Endodermal cell (in vitro differentiated cells): ENCODE results near the gene SAMD11. TPM values are rescaled to one million over a fixed set of nuclear protein-coding genes. Genes with fewer than 3 reads are reported as not detected.
A peak's percentile ranks its signal among the peaks of the same experiment; 100 is the strongest.

ENCODE experiments used
- DNase-seq: peaks from one replicate; pipeline ENCODE4 v3.0.0-alpha.2; 2017
- H3K27ac ChIP-seq: 2 replicates; pipeline ENCODE4 v1.5.1; 2013; ENCODE audit warnings: mild to moderate bottlenecking, low read depth, low read length, moderate library complexity
- H3K27me3 ChIP-seq: 2 replicates; pipeline ENCODE4 v1.6.1; 2013; ENCODE audit warnings: mild to moderate bottlenecking, low read length, moderate library complexity; ENCODE audit not compliant: insufficient read depth, control insufficient read depth, poor library complexity, severe bottlenecking
- H3K36me3 ChIP-seq: 2 replicates; pipeline ENCODE4 v1.7.0; 2013; ENCODE audit warnings: mild to moderate bottlenecking, low read length, moderate library complexity; ENCODE audit not compliant: control insufficient read depth, insufficient read depth
- H3K4me1 ChIP-seq: one replicate; pipeline ENCODE4 v1.7.0; 2013; ENCODE audit warnings: low read length; ENCODE audit not compliant: control insufficient read depth, insufficient read depth
- H3K4me3 ChIP-seq: 2 replicates; pipeline ENCODE4 v1.5.1; 2013; ENCODE audit warnings: mild to moderate bottlenecking, low read length, moderate library complexity
- H3K9ac ChIP-seq: 2 replicates; pipeline ENCODE4 v1.6.1; 2013; ENCODE audit warnings: mild to moderate bottlenecking, low read length, moderate library complexity; ENCODE audit not compliant: poor library complexity, severe bottlenecking; ENCODE audit errors: extremely low read depth
- H3K9me3 ChIP-seq: 2 replicates; pipeline ENCODE4 v1.6.1; 2013; ENCODE audit warnings: mild to moderate bottlenecking, low read length, moderate library complexity; ENCODE audit not compliant: control insufficient read depth
- H3K27ac Mint-ChIP-seq: 2 replicates; pipeline ENCODE4 v1.8.0; 2020; ENCODE audit warnings: mixed read lengths
- H3K27me3 Mint-ChIP-seq: 2 replicates; pipeline ENCODE4 v1.8.0; 2021; ENCODE audit warnings: mild to moderate bottlenecking, mixed read lengths; ENCODE audit not compliant: insufficient read depth
- H3K36me3 Mint-ChIP-seq: 2 replicates; pipeline ENCODE4 v1.8.0; 2020; ENCODE audit warnings: low read depth, mixed read lengths
- H3K4me1 Mint-ChIP-seq: 2 replicates; pipeline ENCODE4 v1.8.0; 2020; ENCODE audit warnings: mixed read lengths
- H3K4me3 Mint-ChIP-seq: 2 replicates; pipeline ENCODE4 v1.8.0; 2020; ENCODE audit warnings: mild to moderate bottlenecking, moderate library complexity, mixed read lengths
- H3K9me3 Mint-ChIP-seq: 2 replicates; pipeline ENCODE4 v1.8.0; 2020; ENCODE audit warnings: mild to moderate bottlenecking, mixed read lengths
- CTCF ChIP-seq: fragments of 200-600 bp; sonication (generic); conservative IDR thresholded peaks from 2 replicates; pipeline ENCODE4 v1.5.0; 2021; ENCODE audit warnings: antibody characterized with exemption, mild to moderate bottlenecking
- WGBS, 2 experiments: methylation state at CpG; one replicate each; pipeline versions ENCODE4 v1.1.5 to v1.1.7; 2013; ENCODE audit warnings: missing lambda C conversion rate in 2 of 2, mixed read lengths in 1 of 2; ENCODE audit not compliant: insufficient coverage in 1 of 2, insufficient read length in 1 of 2; 5-methylcytosine and 5-hydroxymethylcytosine counted together
- total RNA-seq, 2 donors: library from RNA; stranded (reverse); fragmentation: NEBNext Ultra II Directional in 1 of 2; extraction: Animal tissue kit (Norgen Biotek cat#: 25700) in 1 of 2; gene quantifications; 2 replicates in 1 of 2; 3 replicates in 1 of 2; pipeline ENCODE4 v1.2.1, GENCODE V29; 2021

Gene SAMD11
- total RNA-seq, 2 donors from 2014 or later = 152 to 156 TPM

- Mint-ChIP-seq H3K36me3 (peaks cover 21% of the 10 kb centered on the region), H3K4me3 (peak within 1 kb of the TSS; percentile 79), H3K4me1 (peaks cover 8% of the 10 kb centered on the region), H3K27ac (no peak within 1 kb of the TSS), H3K27me3 (peaks cover 11% of the 10 kb centered on the region), H3K9me3 (no peaks in the 10 kb centered on the region)
- Histone ChIP-seq H3K4me3 (peak within 1 kb of the TSS; percentile 58), H3K27ac (no peak within 1 kb of the TSS), H3K36me3 (peaks cover 18% of the 10 kb centered on the region), H3K9ac (no peak within 1 kb of the TSS), H3K9me3 (no peaks in the 10 kb centered on the region), H3K4me1 (no peaks in the 10 kb centered on the region), H3K27me3 (peaks cover 12% of the 10 kb centered on the region)
- no peak for TF ChIP-seq CTCF
- peak; percentile 94 for DNase-seq
- 0% methylated on average over 35 to 109 of the region's 109 CpGs for WGBS, 2 experiments
Observed at GRCh38 chr1:960363-961131, 36.8 kb downstream of the SAMD11 start, which contains the start of gene KLHL17. KLHL17 (plus strand) TSS chr1:960584; CDS start chr1:960694, 110 bp downstream.

GRCh38 chr1:961132-961669, 37.5 kb downstream of the SAMD11 start:
- Mint-ChIP-seq H3K4me1 (peaks cover 8% of the 10 kb centered on the region), H3K27me3 (peaks cover 11% of the 10 kb centered on the region), H3K36me3 (peaks cover 16% of the 10 kb centered on the region), H3K4me3 (peak overlapping the region; percentile 79), H3K9me3 (no peaks in the 10 kb centered on the region), H3K27ac (no peak overlapping the region)
- no peak overlapping the region for H3K9ac ChIP-seq
- H3K4me1 ChIP-seq = no peaks in the 10 kb centered on the region
- H3K27ac ChIP-seq = no peak overlapping the region
- peaks cover 13% of the 10 kb centered on the region for H3K27me3 ChIP-seq
- 37 to 41% methylated on average over 50 to 56 of the region's 56 CpGs for WGBS, 2 experiments
- peak overlapping the region; percentile 58 for H3K4me3 ChIP-seq
- peaks cover 11% of the 10 kb centered on the region for H3K36me3 ChIP-seq
- no peaks in the 10 kb centered on the region for H3K9me3 ChIP-seq
- peak; percentile 64 for DNase-seq
- TF ChIP-seq CTCF = no peak

GRCh38 chr1:962381-963300, 38.9 kb downstream of the SAMD11 start:
- Mint-ChIP-seq H3K36me3 (peaks cover 9% of the 10 kb centered on the region), H3K4me3 (peak overlapping the region; percentile 79), H3K27me3 (peaks cover 18% of the 10 kb centered on the region), H3K9me3 (no peaks in the 10 kb centered on the region), H3K4me1 (peaks cover 5% of the 10 kb centered on the region), H3K27ac (no peak overlapping the region)
- no peaks in the 10 kb centered on the region for H3K9me3 ChIP-seq
- no peak overlapping the region for H3K4me3 ChIP-seq
- H3K36me3 ChIP-seq = no peaks in the 10 kb centered on the region
- no peak overlapping the region for H3K9ac ChIP-seq
- H3K27ac ChIP-seq = no peak overlapping the region
- no peaks in the 10 kb centered on the region for H3K4me1 ChIP-seq
- no peak for TF ChIP-seq CTCF
- 95 to 96% methylated on average over 44 to 57 of the region's 57 CpGs for WGBS, 2 experiments
- peaks cover 27% of the 10 kb centered on the region for H3K27me3 ChIP-seq
- no peak for DNase-seq
